H1 (cell line): ENCODE data around the gene GPSM1. TPM values are rescaled to one million over a fixed set of nuclear protein-coding genes. Genes with fewer than 3 reads are reported as not detected.

Source experiments
- CTCF ChIA-PET: fragments of 300-600 bp; sonication (Branson Sonifier 250); formaldehyde crosslinking; loops from one replicate; lab custom pipeline; 2021; ENCODE audit not compliant: partially characterized antibody; lab: Charles Lee
- POLR2A ChIA-PET: fragments of 300-600 bp; sonication (Branson Sonifier 250); formaldehyde crosslinking; loops from one replicate; lab custom pipeline; 2021; ENCODE audit warnings: inconsistent platforms; ENCODE audit not compliant: partially characterized antibody; lab: Charles Lee
- DNase-seq, 2 experiments: peaks; one replicate each; pipeline versions ENCODE4 v3.0.0 to v3.0.0-alpha.2; 2010 to 2022; ENCODE audit warnings: low spot score in 2 of 2, low read depth in 1 of 2, mixed read lengths in 1 of 2
- FAIRE-seq: peaks from 2 replicates; lab custom pipeline; 2011; peaks lifted over from hg19 to GRCh38; lab: Jason Lieb, UNC
- H2AFZ ChIP-seq: 2 replicates; pipeline ENCODE4 v1.8.1; 2012; ENCODE audit warnings: low read length, inconsistent platforms
- H2AK5ac ChIP-seq: 2 replicates; pipeline ENCODE4 v1.6.1; 2013; ENCODE audit warnings: low read depth, low read length
- H2BK120ac ChIP-seq: replicated peaks from 2 replicates; pipeline ENCODE3; 2013; ENCODE audit warnings: low read depth, low read length, inconsistent platforms
- H2BK12ac ChIP-seq: 2 replicates; pipeline ENCODE4 v1.6.1; 2013; ENCODE audit warnings: low read depth, low read length
- H2BK15ac ChIP-seq: 2 replicates; pipeline ENCODE4 v1.6.1; 2013; ENCODE audit warnings: low read length
- H2BK20ac ChIP-seq: 2 replicates; pipeline ENCODE4 v1.6.1; 2013; ENCODE audit warnings: low read length
- H2BK5ac ChIP-seq: 2 replicates; pipeline ENCODE4 v1.6.1; 2013; ENCODE audit warnings: low read depth, low read length
- H3K14ac ChIP-seq: 2 replicates; pipeline ENCODE4 v1.6.1; 2013; ENCODE audit warnings: inconsistent platforms; ENCODE audit not compliant: insufficient read length
- H3K18ac ChIP-seq: 2 replicates; pipeline ENCODE4 v1.6.1; 2013; ENCODE audit warnings: low read length; ENCODE audit errors: extremely low read depth
- H3K23ac ChIP-seq: 2 replicates; pipeline ENCODE4 v1.6.1; 2013; ENCODE audit warnings: inconsistent platforms; ENCODE audit not compliant: insufficient read length
- H3K23me2 ChIP-seq: 2 replicates; pipeline ENCODE4 v1.6.1; 2013; ENCODE audit warnings: low read depth, low read length
- H3K27ac ChIP-seq: 2 replicates; pipeline ENCODE4 v1.6.1; 2011; ENCODE audit warnings: low read depth, low read length, inconsistent platforms
- H3K27me3 ChIP-seq, 4 experiments: replicated peaks in 1 of 4; 1 replicate in 1 of 4; 2 replicates in 3 of 4; pipeline versions ENCODE4 v1.6.1 to v1.8.1; 2011 to 2013; ENCODE audit warnings: low read length in 3 of 4, mild to moderate bottlenecking in 3 of 4, inconsistent platforms in 2 of 4, mixed read lengths in 2 of 4, moderate library complexity in 1 of 4; ENCODE audit not compliant: control insufficient read depth in 3 of 4, insufficient read depth in 3 of 4; ENCODE audit errors: extremely low read depth in 1 of 4
- H3K36me3 ChIP-seq, 4 experiments: 2 replicates each; pipeline versions ENCODE4 v1.6.1 to v1.8.1; 2011 to 2013; ENCODE audit warnings: mild to moderate bottlenecking in 4 of 4, low read length in 3 of 4, moderate library complexity in 2 of 4, control low read depth in 1 of 4, inconsistent platforms in 1 of 4; ENCODE audit not compliant: insufficient read depth in 4 of 4, control insufficient read depth in 2 of 4
- H3K4ac ChIP-seq: replicated peaks from 2 replicates; pipeline ENCODE3; 2013; ENCODE audit warnings: low read length, low read depth, mixed read lengths, inconsistent platforms; ENCODE audit not compliant: insufficient read length
- H3K4me1 ChIP-seq, 4 experiments: replicated peaks in 1 of 4; 1 replicate in 1 of 4; 2 replicates in 3 of 4; pipeline versions ENCODE4 v1.6.1 to v1.8.1; 2011 to 2013; ENCODE audit warnings: low read length in 3 of 4, inconsistent platforms in 2 of 4, mixed read lengths in 1 of 4; ENCODE audit not compliant: insufficient read depth in 4 of 4, control insufficient read depth in 3 of 4
- H3K4me2 ChIP-seq, 2 experiments: 2 replicates each; pipeline versions ENCODE4 v1.6.1 to v1.8.1; 2011 to 2013; ENCODE audit warnings: low read depth in 2 of 2, low read length in 2 of 2, control low read depth in 1 of 2, inconsistent platforms in 1 of 2, mild to moderate bottlenecking in 1 of 2; ENCODE audit not compliant: insufficient read depth in 1 of 2
- H3K4me3 ChIP-seq, 4 experiments: fragments of 200-600, 300-600 bp in 1 of 4; sonication (generic), shearing (Covaris generic), sonication (Bioruptor Twin) in 1 of 4; 2 replicates each; pipeline versions ENCODE4 v1.5.1 to v1.8.1; 2011 to 2016; ENCODE audit warnings: low read length in 4 of 4, low read depth in 3 of 4, control low read depth in 2 of 4, inconsistent platforms in 2 of 4, mild to moderate bottlenecking in 2 of 4, mixed read lengths in 1 of 4, moderate library complexity in 1 of 4; ENCODE audit not compliant: insufficient read depth in 2 of 4; ENCODE audit errors: extremely low read depth in 1 of 4
- H3K56ac ChIP-seq: replicated peaks from 2 replicates; pipeline ENCODE3; 2013; ENCODE audit warnings: low read depth, mild to moderate bottlenecking, mixed read lengths, low read length, inconsistent platforms; ENCODE audit not compliant: insufficient read length
- H3K79me1 ChIP-seq: 2 replicates; pipeline ENCODE4 v1.6.1; 2013; ENCODE audit warnings: low read depth, low read length, control low read depth
- H3K79me2 ChIP-seq, 2 experiments: 2 replicates each; pipeline versions ENCODE4 v1.6.1 to v1.8.1; 2012 to 2013; ENCODE audit warnings: low read length in 2 of 2, mild to moderate bottlenecking in 2 of 2, inconsistent platforms in 1 of 2; ENCODE audit not compliant: insufficient read depth in 2 of 2, control insufficient read depth in 1 of 2
- H3K9ac ChIP-seq, 4 experiments: replicated peaks in 1 of 4; 1 replicate in 1 of 4; 2 replicates in 3 of 4; pipeline versions ENCODE4 v1.6.1 to v1.8.1; 2011 to 2013; ENCODE audit warnings: low read depth in 3 of 4, low read length in 3 of 4, control low read depth in 2 of 4, mild to moderate bottlenecking in 2 of 4, moderate library complexity in 2 of 4, inconsistent platforms in 1 of 4; ENCODE audit errors: extremely low read depth in 1 of 4
- H3K9me3 ChIP-seq, 2 experiments: 2 replicates each; pipeline versions ENCODE4 v1.6.1 to v1.8.1; 2012 to 2013; ENCODE audit warnings: mild to moderate bottlenecking in 2 of 2, moderate library complexity in 2 of 2, control low read depth in 1 of 2, inconsistent platforms in 1 of 2, low read depth in 1 of 2, low read length in 1 of 2, mixed read lengths in 1 of 2; ENCODE audit not compliant: insufficient read depth in 2 of 2
- H4K20me1 ChIP-seq, 2 experiments: replicated peaks in 1 of 2; 2 replicates each; pipeline versions ENCODE3 to v1.8.1; 2011 to 2013; ENCODE audit warnings: inconsistent platforms in 2 of 2, low read length in 2 of 2, mild to moderate bottlenecking in 1 of 2; ENCODE audit not compliant: insufficient read depth in 2 of 2, control insufficient read depth in 1 of 2
- H4K5ac ChIP-seq: 2 replicates; pipeline ENCODE4 v1.6.1; 2013; ENCODE audit warnings: low read length, low read depth, mixed read lengths, inconsistent platforms; ENCODE audit not compliant: insufficient read length
- H4K8ac ChIP-seq: 2 replicates; pipeline ENCODE4 v1.8.0; 2013; ENCODE audit warnings: mild to moderate bottlenecking, moderate library complexity, low read length, inconsistent platforms; ENCODE audit not compliant: insufficient read depth; ENCODE audit errors: extremely low read depth
- H4K91ac ChIP-seq: replicated peaks from 2 replicates; pipeline ENCODE3; 2013; ENCODE audit warnings: low read length, mixed read lengths, inconsistent platforms; ENCODE audit not compliant: insufficient read length
- CHD1 ChIP-seq: IDR thresholded peaks from 2 replicates; pipeline ENCODE4 v1.6.1; 2012; ENCODE audit warnings: low read depth, low read length, improper control_type of control experiment
- EGR1 ChIP-seq: IDR thresholded peaks from 2 replicates; pipeline ENCODE4 v1.6.1; 2011; ENCODE audit warnings: low read depth, low read length, borderline replicate concordance
- EP300 ChIP-seq, 2 experiments: IDR thresholded peaks; 1 replicate in 1 of 2; 2 replicates in 1 of 2; pipeline ENCODE4 v1.6.1; 2011 to 2012; ENCODE audit warnings: low read depth in 2 of 2, low read length in 2 of 2, mild to moderate bottlenecking in 2 of 2, borderline replicate concordance in 1 of 2, inconsistent platforms in 1 of 2, moderate library complexity in 1 of 2
- GABPA ChIP-seq: IDR thresholded peaks from 2 replicates; pipeline ENCODE4 v1.6.1; 2011; ENCODE audit warnings: mild to moderate bottlenecking, low read length, moderate library complexity, borderline replicate concordance; ENCODE audit not compliant: insufficient read depth
- HDAC6 ChIP-seq: IDR thresholded peaks from one replicate; pipeline ENCODE4 v1.7.1; 2012; ENCODE audit warnings: low read depth, mild to moderate bottlenecking, inconsistent platforms, low read length, moderate library complexity
- JUND ChIP-seq: IDR thresholded peaks from 2 replicates; pipeline ENCODE4 v1.6.1; 2011; ENCODE audit warnings: mild to moderate bottlenecking, improper control_type of control experiment, low read length
- RAD21 ChIP-seq, 2 experiments: IDR thresholded peaks in 1 of 2; conservative IDR thresholded peaks in 1 of 2; 2 replicates each; pipeline ENCODE4 v1.6.1; 2011; ENCODE audit warnings: low read depth in 2 of 2, low read length in 2 of 2, improper control_type of control experiment in 1 of 2, inconsistent platforms in 1 of 2, mild to moderate bottlenecking in 1 of 2, moderate library complexity in 1 of 2
- RFX5 ChIP-seq: IDR thresholded peaks from 2 replicates; pipeline ENCODE4 v1.6.1; 2011; ENCODE audit warnings: low read depth, low read length, improper control_type of control experiment, borderline replicate concordance
- RNF2 ChIP-seq: fragments of 200-900, 300-1000 bp; sonication (generic); IDR thresholded peaks from 2 replicates; pipeline ENCODE4 v1.7.1; 2016; ENCODE audit warnings: borderline replicate concordance, low read depth, mild to moderate bottlenecking, antibody characterized with exemption, low read length; ENCODE audit not compliant: poor library complexity, severe bottlenecking; ENCODE audit errors: missing control alignments
- SIN3A ChIP-seq, 2 experiments: IDR thresholded peaks in 1 of 2; conservative IDR thresholded peaks in 1 of 2; 2 replicates each; pipeline ENCODE4 v1.6.1; 2011 to 2012; ENCODE audit warnings: low read length in 2 of 2, improper control_type of control experiment in 1 of 2, low read depth in 1 of 2, mild to moderate bottlenecking in 1 of 2
- SP2 ChIP-seq: IDR thresholded peaks from 2 replicates; pipeline ENCODE4 v1.6.1; 2012; ENCODE audit warnings: mild to moderate bottlenecking, low read length, inconsistent platforms
- SP4 ChIP-seq: IDR thresholded peaks from 2 replicates; pipeline ENCODE4 v1.6.1; 2012; ENCODE audit warnings: low read length, inconsistent platforms
- TAF1 ChIP-seq: IDR thresholded peaks from 2 replicates; pipeline ENCODE4 v1.6.1; 2011; ENCODE audit warnings: mild to moderate bottlenecking, low read depth, low read length
- WGBS, 2 experiments: shearing (Covaris generic) in 1 of 2; methylation state at CpG; one replicate each; pipeline versions ENCODE4 v1.1.6 to v1.1.7; 2013 to 2015; ENCODE audit warnings: low lambda C conversion rate in 2 of 2, mixed read lengths in 2 of 2, inconsistent platforms in 1 of 2, low coverage in 1 of 2, missing lambda C conversion rate in 1 of 2; ENCODE audit not compliant: insufficient replicate concordance in 2 of 2, insufficient coverage in 1 of 2, insufficient read length in 1 of 2; ENCODE audit errors: extremely low coverage in 1 of 2, missing lambda C conversion rate in 1 of 2; 5-methylcytosine and 5-hydroxymethylcytosine counted together
- polyA plus RNA-seq, 7 experiments: library from polyadenylated mRNA; depleted of rRNA in 3 of 7; stranded (reverse) in 5 of 7; unstranded in 2 of 7; fragments of >200 nt in 5 of 7; fragments of 200-250 nt in 2 of 7; gene quantifications; 1 replicate in 5 of 7; 2 replicates in 1 of 7; 4 replicates in 1 of 7; pipeline versions ENCODE4 v1.2.1 to v1.2.3, GENCODE V29; 2011 to 2013; ENCODE audit warnings: missing spikeins in 2 of 7, mixed read lengths in 2 of 7
- total RNA-seq: library from RNA; stranded (reverse); fragmentation: NEBNext Ultra II Directional; extraction: Animal tissue kit (Norgen Biotek cat#: 25700); gene quantifications from 2 replicates; pipeline ENCODE4 v1.2.1, GENCODE V29; 2021

Gene GPSM1
- total and polyA plus RNA-seq, 2 of the 8 experiments (the other 6 are each of a cell fraction or from before 2014, with no cell fraction given), result 12.8 to 18.0 TPM

DNA sequence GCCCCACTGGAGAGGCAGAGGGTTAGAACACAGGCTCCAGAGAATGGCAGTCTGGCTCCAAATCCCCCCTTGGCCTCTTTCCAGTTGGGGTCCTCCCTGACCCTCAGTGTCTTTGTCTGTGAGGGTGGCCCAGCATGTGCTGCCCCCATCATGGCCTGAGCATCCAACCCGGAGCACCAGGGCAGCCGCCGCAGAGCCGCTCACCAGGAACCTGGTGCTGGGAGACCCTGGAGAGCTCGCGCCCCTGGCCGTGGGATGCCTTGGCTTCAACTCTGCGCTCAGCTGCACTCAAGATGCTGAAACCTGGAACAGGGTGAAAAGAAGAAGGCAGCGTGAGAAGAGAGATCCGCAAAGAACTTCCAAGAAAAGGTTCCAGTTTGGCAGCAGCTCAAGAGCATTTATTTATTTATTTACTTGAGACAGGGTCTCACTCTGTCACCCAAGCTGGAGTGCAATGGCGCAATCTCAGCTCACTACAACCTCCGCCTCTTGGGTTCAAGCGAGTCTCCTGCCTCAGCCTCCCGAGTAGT lies 27.3 kb upstream of the GPSM1 start:
- Histone ChIP-seq H3K9me3 (no peaks in the 10 kb centered on the region), H3K79me1 (no peaks in the 10 kb centered on the region), H2AFZ (no peak overlapping the region), H4K8ac (peak overlapping the region; percentile 25), H2BK20ac (no peak overlapping the region), H3K27me3 (no peaks in the 10 kb centered on the region), H3K18ac (no peak overlapping the region), H2AK5ac (no peak overlapping the region), H3K4me2 (no peak overlapping the region), H4K20me1 (peaks cover 0 to 2% of the 10 kb centered on the region in 2 experiments), H3K27ac (no peak overlapping the region), H3K4ac (no peak overlapping the region), H3K9ac (no peak overlapping the region), H3K23me2 (no peaks in the 10 kb centered on the region), H4K5ac (no peak overlapping the region), H3K4me3 (no peak overlapping the region), H2BK5ac (no peak overlapping the region), H3K79me2 (no peaks in the 10 kb centered on the region), H2BK120ac (no peak overlapping the region), H3K36me3 (no peaks in the 10 kb centered on the region), H3K56ac (no peak overlapping the region), H2BK15ac (no peak overlapping the region), H4K91ac (no peak overlapping the region), H3K14ac (no peak overlapping the region), H3K23ac (no peak overlapping the region), H3K4me1 (no peaks in the 10 kb centered on the region; a peak in 1 of 7 replicates), H2BK12ac (no peak overlapping the region)
- POLR2A ChIA-PET, result interaction anchor here (1.5 kb wide), 1 partner anchor 15 kb away, joined by 3 read pairs; no protein-coding TSS in a partner anchor
- WGBS, 2 experiments, result 94% methylated on average over 14 of the region's 14 CpGs; no CpG with 5 or more reads in 1 of the 2 experiments
- no peak for FAIRE-seq
- DNase-seq, result no peak
- CTCF ChIA-PET, result interaction anchor here (0.6 to 2.7 kb wide), 8 partner anchors 9 to 130 kb away, joined by 3 to 12 read pairs (median 4); no protein-coding TSS in a partner anchor
- TF ChIP-seq RFX5 (no peak), TAF1 (no peak), CHD1 (no peak), SIN3A (conservative IDR thresholded peaks at IDR 0.05 in 1 of 2, IDR thresholded peaks at IDR 0.05 in 1 of 2; ENCODE audit: low read depth in 1 of 2, low read length in 2 of 2) (no peak), RAD21 (IDR thresholded peaks at IDR 0.05 in 1 of 2, conservative IDR thresholded peaks at IDR 0.05 in 1 of 2; ENCODE audit: low read depth in 2 of 2, low read length in 2 of 2) (no peak), JUND (no peak), SP2 (no peak), EGR1 (no peak), RNF2 (no peak), EP300 (IDR thresholded peaks at IDR 0.05; ENCODE audit: borderline replicate concordance in 1 of 2, low read depth in 2 of 2, low read length in 2 of 2) (no peak), SP4 (no peak), GABPA (no peak), HDAC6 (no peak)
